GM12878 (cell line): ENCODE results near the gene CD2. TPM values are rescaled to one million over a fixed set of nuclear protein-coding genes. Genes with fewer than 3 reads are reported as not detected.

Source experiments
- ATAC-seq: fragments of 200-7000 bp; cut with Tn5 transposase; 3 replicates; pipeline ENCODE4 v1.9.1; 2020; ENCODE audit warnings: mild to moderate bottlenecking, moderate library complexity
- BruUV-seq: library from RNA; stranded (reverse); fragments of 400-500 nt; replicated peaks from 2 replicates; lab custom pipeline; 2021; lab: Mats Ljungman, UMichigan
- CTCF ChIA-PET: fragments of 300-600 bp; sonication (Branson Sonifier 250); formaldehyde crosslinking; extraction: SDS; loops from one replicate; lab custom pipeline; 2021; ENCODE audit warnings: inconsistent platforms; lab: Yijun Ruan, JAX
- POLR2A ChIA-PET: fragments of 350-600 bp; formaldehyde crosslinking; extraction: SDS; loops from one replicate; lab custom pipeline; 2021; ENCODE audit warnings: inconsistent platforms; lab: Charles Lee
- RAD21 ChIA-PET: fragments of 300-600 bp; sonication (Branson Sonifier 250); formaldehyde crosslinking; loops from one replicate; lab custom pipeline; 2023; ENCODE audit warnings: antibody characterized with exemption; ENCODE audit not compliant: unreplicated experiment; lab: Charles Lee
- SMC1A ChIA-PET: fragments of 300-600 bp; sonication (Branson Sonifier 250); formaldehyde crosslinking; loops from one replicate; lab custom pipeline; 2023; ENCODE audit not compliant: unreplicated experiment, uncharacterized antibody; lab: Charles Lee
- DNase-seq: peaks from one replicate; pipeline ENCODE4 v3.0.0-alpha.2; 2011; ENCODE audit warnings: low read depth, low spot score
- FAIRE-seq: peaks from 3 replicates; lab custom pipeline; 2011; peaks lifted over from hg19 to GRCh38; lab: Jason Lieb, UNC
- H2AFZ ChIP-seq: 2 replicates; pipeline ENCODE4 v1.6.0; 2011; ENCODE audit warnings: low read depth, low read length, control low read depth; ENCODE audit not compliant: control insufficient read depth
- H3K27ac ChIP-seq: 2 replicates; pipeline ENCODE4 v1.5.1; 2011; ENCODE audit warnings: control low read depth; ENCODE audit not compliant: control insufficient read depth, insufficient read depth
- H3K27me3 ChIP-seq, 2 experiments: replicated peaks in 1 of 2; 2 replicates each; pipeline versions ENCODE4 v1.6.0 to v1.6.1; 2011; ENCODE audit warnings: low read length in 1 of 2; ENCODE audit not compliant: control insufficient read depth in 2 of 2, insufficient read depth in 2 of 2
- H3K36me3 ChIP-seq, 2 experiments: 2 replicates each; pipeline ENCODE4 v1.5.1; 2011; ENCODE audit warnings: low read length in 1 of 2; ENCODE audit not compliant: control insufficient read depth in 2 of 2, insufficient read depth in 2 of 2
- H3K4me1 ChIP-seq: 2 replicates; pipeline ENCODE4 v1.6.1; 2011; ENCODE audit warnings: mild to moderate bottlenecking, low read length, moderate library complexity, mixed read lengths; ENCODE audit not compliant: control insufficient read depth, insufficient read depth
- H3K4me2 ChIP-seq: 2 replicates; pipeline ENCODE4 v1.6.0; 2011; ENCODE audit warnings: control low read depth; ENCODE audit not compliant: control insufficient read depth, insufficient read depth
- H3K4me3 ChIP-seq: fragments of 200-600 bp; sonication (generic); 2 replicates; pipeline ENCODE4 v1.5.1; 2016
- H3K79me2 ChIP-seq: 2 replicates; pipeline ENCODE4 v1.6.0; 2011; ENCODE audit warnings: low read length; ENCODE audit not compliant: control insufficient read depth, insufficient read depth
- H3K9ac ChIP-seq: 2 replicates; pipeline ENCODE4 v1.8.0; 2011; ENCODE audit warnings: low read length, control low read depth, mixed read lengths; ENCODE audit not compliant: control insufficient read depth, insufficient read depth
- H3K9me3 ChIP-seq: replicated peaks from 3 replicates; pipeline ENCODE4 v1.5.1; 2011; ENCODE audit warnings: mild to moderate bottlenecking, low read length; ENCODE audit not compliant: control insufficient read depth, insufficient read depth
- H4K20me1 ChIP-seq: 2 replicates; pipeline ENCODE4 v1.6.0; 2011; ENCODE audit not compliant: control insufficient read depth, insufficient read depth
- IRF4 ChIP-seq: IDR thresholded peaks from 2 replicates; pipeline ENCODE4 v1.6.1; 2011; ENCODE audit warnings: low read depth, low read length
- TARDBP ChIP-seq: IDR thresholded peaks from 2 replicates; pipeline ENCODE4 v1.6.1; 2016; ENCODE audit warnings: borderline replicate concordance
- WGBS: methylation state at CpG from one replicate; pipeline ENCODE4 v1.1.6; 2016; ENCODE audit warnings: low lambda C conversion rate; ENCODE audit not compliant: insufficient replicate concordance, insufficient coverage; ENCODE audit errors: missing lambda C conversion rate; 5-methylcytosine and 5-hydroxymethylcytosine counted together
- in situ Hi-C: fragments of 300-500 bp; cut with MboI; formaldehyde crosslinking; loops from 9 replicates; pipeline ENCODE4 v1.14.3; 2018; ENCODE audit warnings: mixed read lengths
- intact Hi-C: fragments of 100-400 bp; cut with micrococcal nuclease; formaldehyde crosslinking; loops from one replicate; pipeline ENCODE4 v1.14.2; 2022; ENCODE audit not compliant: unreplicated experiment
- polyA plus RNA-seq, 11 experiments: library from polyadenylated mRNA; depleted of rRNA in 4 of 11; unstranded in 6 of 11; stranded (reverse) in 5 of 11; fragments of >200 nt; fragmentation: Nextera tagmentation in 4 of 11; fragmentation: Illumina TruSeq in 1 of 11; extraction: Ambion mirVana in 4 of 11; extraction: Trizol in 1 of 11; gene quantifications; 1 replicate in 1 of 11; 2 replicates in 10 of 11; pipeline versions ENCODE4 v1.2.1 to v1.2.3, GENCODE V29; 2011 to 2016; ENCODE audit warnings: inconsistent platforms in 2 of 11, missing spikeins in 2 of 11, low read depth in 1 of 11
- total RNA-seq, 4 experiments: library from RNA; depleted of rRNA in 3 of 4; stranded (reverse); fragments of >200 nt in 3 of 4; fragmentation: Illumina TruSeq in 1 of 4; extraction: Trizol in 1 of 4; gene quantifications; 2 replicates each; pipeline versions ENCODE4 v1.2.1 to v1.2.3, GENCODE V29; 2013 to 2021
- TF ChIP-seq, protein P1 (sequence below): fragments of 450-650 bp; IDR thresholded peaks from 2 replicates; pipeline ENCODE4 v1.6.1; 2018; ENCODE audit warnings: borderline replicate concordance, mild to moderate bottlenecking; ENCODE audit not compliant: partially characterized antibody

CD2 gene
- total and polyA plus RNA-seq, 10 of the 15 experiments (the other 5 are each of a cell fraction or from before 2014, with no cell fraction given): 0.15 to 4.3 (median 2.8) TPM

DNA sequence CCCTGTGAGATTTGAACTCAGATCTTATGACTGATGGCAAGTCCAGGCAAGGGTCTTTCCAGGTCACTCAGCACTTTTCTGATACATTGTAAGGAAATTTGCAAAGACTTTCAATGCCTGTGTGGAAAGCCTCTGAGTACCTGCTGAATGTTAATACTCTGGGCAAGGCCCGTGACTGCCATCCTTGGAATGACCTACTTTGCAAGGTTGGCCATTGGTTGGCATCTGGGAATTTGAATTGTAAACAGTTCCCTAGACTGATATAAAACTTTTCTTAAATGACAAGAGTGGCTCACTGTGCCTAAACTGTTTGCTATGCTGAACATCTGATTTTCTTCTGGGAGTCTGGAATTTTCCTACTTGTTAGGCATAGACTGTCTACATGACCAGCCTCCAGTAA is 57.1 kb downstream of the CD2 start:
- no peak overlapping the region for H3K27ac ChIP-seq
- H3K4me2 ChIP-seq: no peak overlapping the region
- no TSS peak for BruUV-seq
- no peaks in the 10 kb centered on the region for H3K27me3 ChIP-seq
- in situ Hi-C loops (no loop called here), intact Hi-C loops (no loop called here)
- 82% methylated on average over 1 of the region's 1 CpG for WGBS
- ChIA-PET CTCF (no interaction called here), POLR2A (no interaction called here), SMC1A (no interaction called here), RAD21 (no interaction called here)
- H3K4me3 ChIP-seq: no peak overlapping the region
- no peak overlapping the region for H2AFZ ChIP-seq
- no peak overlapping the region for H3K9ac ChIP-seq
- FAIRE-seq (no peak), ATAC-seq (no peak), DNase-seq (no peak)
- TF ChIP-seq TARDBP: no peak
- TF ChIP-seq IRF4: no peak
- TF ChIP-seq, protein P1, sequence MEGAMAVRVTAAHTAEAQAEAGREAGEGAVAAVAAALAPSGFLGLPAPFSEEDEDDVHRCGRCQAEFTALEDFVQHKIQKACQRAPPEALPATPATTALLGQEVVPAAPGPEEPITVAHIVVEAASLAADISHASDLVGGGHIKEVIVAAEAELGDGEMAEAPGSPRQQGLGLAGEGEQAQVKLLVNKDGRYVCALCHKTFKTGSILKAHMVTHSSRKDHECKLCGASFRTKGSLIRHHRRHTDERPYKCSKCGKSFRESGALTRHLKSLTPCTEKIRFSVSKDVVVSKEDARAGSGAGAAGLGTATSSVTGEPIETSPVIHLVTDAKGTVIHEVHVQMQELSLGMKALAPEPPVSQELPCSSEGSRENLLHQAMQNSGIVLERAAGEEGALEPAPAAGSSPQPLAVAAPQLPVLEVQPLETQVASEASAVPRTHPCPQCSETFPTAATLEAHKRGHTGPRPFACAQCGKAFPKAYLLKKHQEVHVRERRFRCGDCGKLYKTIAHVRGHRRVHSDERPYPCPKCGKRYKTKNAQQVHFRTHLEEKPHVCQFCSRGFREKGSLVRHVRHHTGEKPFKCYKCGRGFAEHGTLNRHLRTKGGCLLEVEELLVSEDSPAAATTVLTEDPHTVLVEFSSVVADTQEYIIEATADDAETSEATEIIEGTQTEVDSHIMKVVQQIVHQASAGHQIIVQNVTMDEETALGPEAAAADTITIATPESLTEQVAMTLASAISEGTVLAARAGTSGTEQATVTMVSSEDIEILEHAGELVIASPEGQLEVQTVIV: no peak
- no peaks in the 10 kb centered on the region; the same call in 1 of the 2 replicates for H3K4me1 ChIP-seq
- H3K36me3 ChIP-seq: no peaks in the 10 kb centered on the region
- peaks cover 5% of the 10 kb centered on the region; the same call in 1 of the 3 replicates for H3K9me3 ChIP-seq
- no peaks in the 10 kb centered on the region for H4K20me1 ChIP-seq
- no peaks in the 10 kb centered on the region for H3K79me2 ChIP-seq
